Activated CD8-positive, alpha-beta memory T cell treated with anti-CD3 and anti-CD28 coated beads for 36 hours (primary cell): Measurements from ENCODE around the gene KDM5A. TPM values are rescaled to one million over a fixed set of nuclear protein-coding genes. Genes with fewer than 3 reads are reported as not detected.
"Not testable (repeated sequence)": the region's sequence is repeated elsewhere in the genome, so short reads cannot be mapped to it uniquely, and the experiment has no call there.

Source experiments
- CTCF ChIA-PET: fragments of 350-600 bp; sonication (Branson Sonifier 250); formaldehyde crosslinking; loops from one replicate; lab custom pipeline; 2021; ENCODE audit warnings: antibody characterized with exemption; lab: Charles Lee
- POLR2A ChIA-PET: fragments of 350-600 bp; sonication (Branson Sonifier 250); formaldehyde crosslinking; loops from one replicate; lab custom pipeline; 2021; ENCODE audit warnings: antibody characterized with exemption; lab: Charles Lee
- total RNA-seq, 2 experiments: library from RNA; stranded (reverse); gene quantifications; one replicate each; pipeline ENCODE4 v1.2.3, GENCODE V29; 2021

The KDM5A gene
- total RNA-seq, 2 experiments from 2014 or later, result 63.8 to 69.9 TPM

DNA sequence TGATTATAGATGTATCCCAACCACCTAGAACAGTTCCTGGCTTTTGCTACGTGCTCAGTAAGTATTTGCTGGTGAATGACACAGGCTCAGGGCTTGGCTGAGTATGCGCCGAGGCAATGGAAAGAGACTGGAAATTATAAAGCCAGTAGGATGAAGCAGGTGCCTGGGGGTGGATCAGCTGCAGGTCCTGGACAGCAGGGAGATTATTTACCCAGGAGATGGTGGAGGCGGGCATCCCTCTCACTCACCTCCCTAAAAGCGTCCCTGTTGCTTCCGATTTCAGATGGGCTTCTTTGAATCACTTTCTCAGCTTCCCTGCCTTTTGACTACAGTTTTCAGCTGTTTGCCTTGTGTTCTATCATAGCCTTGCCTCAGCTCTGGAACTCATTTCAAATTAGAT lies 132.9 kb downstream of the KDM5A start:
- ChIA-PET POLR2A (no interaction called here), CTCF (interaction anchor here (0.9 kb wide), 1 partner anchor 20 kb away, joined by 4 read pairs; no protein-coding TSS in a partner anchor)

DNA sequence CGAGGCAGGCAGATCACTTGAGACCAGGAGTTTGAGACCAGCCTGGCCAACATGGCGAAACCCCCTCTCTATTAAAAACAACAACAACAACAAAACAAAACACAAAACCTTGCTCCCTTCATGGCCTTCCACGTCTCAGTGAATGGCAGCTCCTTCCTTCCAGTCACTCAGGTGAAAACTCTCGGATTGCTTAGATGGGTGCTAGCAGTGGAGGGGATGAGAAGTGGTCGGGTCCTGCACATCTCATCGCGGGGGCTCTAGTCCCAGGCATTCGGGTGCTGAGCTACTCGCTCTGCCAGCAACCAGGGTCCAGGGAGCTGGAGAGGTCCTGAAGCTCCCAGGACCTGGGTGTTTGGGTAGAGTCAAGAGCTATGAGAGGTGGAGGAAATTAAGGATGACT lies 134.2 kb downstream of the KDM5A start:
- ChIA-PET CTCF (interaction anchor here (0.9 kb wide), 1 partner anchor 9 kb away, joined by 3 read pairs; no protein-coding TSS in a partner anchor), POLR2A (no interaction called here)

DNA sequence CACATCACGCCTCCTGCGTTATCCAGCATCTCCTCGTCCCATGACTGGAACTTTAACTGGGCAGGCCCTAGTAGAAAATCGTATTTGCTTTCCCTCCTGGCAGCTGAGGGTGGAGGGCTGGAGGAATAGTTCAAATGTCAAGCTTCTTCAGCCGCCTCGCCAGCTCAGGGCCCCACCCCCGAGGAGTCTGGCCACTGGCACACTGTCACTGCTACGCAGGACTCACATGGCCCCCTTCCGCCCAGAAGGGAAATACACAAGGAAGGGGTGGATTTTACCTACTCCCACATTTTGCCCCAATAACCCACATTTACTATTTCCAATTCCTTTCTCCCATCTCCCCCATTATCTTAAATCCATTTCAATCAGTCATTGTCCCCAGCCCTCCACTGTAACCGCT lies 135.1 kb downstream of the KDM5A start:
- ChIA-PET POLR2A (no interaction called here), CTCF (no interaction called here)

DNA sequence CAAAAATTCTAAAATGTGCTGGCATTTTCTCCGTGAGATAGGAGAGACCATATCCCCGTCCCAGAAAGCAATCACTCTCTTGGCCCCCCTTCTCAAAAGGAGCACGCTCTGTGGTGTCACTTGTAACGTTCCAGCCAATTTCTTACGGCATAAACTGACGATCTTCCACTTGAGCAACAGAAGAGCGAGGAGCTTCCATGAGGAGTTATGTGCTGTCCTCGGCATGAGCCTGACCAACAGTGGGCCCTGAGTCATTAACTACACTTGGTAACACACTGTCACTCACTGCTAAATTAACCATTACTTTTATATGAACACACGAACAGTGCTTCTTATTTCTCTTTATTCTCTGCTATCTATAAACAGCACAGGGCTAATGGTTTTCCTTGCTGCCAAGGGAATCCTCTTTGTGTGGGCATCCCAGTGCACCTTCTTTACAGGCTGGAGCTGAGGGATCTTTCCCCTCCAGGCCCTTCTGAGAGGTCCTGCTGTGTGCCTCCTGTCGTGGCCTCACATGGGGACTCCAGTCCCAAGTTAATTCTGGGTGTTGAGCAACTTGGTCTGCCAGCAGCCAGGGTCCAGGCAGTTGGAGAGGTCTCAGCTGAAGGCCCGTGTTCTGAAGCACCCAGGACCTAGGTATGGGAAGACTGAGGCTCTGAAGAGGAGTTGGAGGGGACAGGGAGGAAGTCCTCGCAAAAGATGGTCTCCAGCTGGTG lies 135.8 kb downstream of the KDM5A start:
- CTCF ChIA-PET, result no interaction called here
- POLR2A ChIA-PET, result no interaction called here

DNA sequence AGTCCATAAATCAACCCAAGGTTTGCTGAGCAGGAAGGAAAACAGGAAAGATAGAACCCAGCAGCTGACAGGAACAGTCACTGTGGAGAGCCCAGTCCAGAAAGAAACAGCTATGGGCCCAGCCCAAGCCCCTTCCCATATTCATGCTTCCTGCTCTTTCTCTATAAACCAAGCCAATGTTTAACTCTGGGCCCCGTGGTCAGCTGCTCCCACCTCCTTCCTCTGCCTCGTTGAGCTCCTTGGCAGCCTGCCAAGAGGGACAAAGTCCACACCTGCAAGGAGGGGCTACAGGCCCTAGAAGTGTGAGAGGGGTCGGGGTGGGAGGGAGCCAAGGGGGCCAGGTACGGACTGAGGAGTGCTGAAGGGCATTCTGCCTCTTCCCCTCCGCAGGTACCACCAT lies 136.5 kb downstream of the KDM5A start:
- ChIA-PET CTCF (no interaction called here), POLR2A (no interaction called here)

DNA sequence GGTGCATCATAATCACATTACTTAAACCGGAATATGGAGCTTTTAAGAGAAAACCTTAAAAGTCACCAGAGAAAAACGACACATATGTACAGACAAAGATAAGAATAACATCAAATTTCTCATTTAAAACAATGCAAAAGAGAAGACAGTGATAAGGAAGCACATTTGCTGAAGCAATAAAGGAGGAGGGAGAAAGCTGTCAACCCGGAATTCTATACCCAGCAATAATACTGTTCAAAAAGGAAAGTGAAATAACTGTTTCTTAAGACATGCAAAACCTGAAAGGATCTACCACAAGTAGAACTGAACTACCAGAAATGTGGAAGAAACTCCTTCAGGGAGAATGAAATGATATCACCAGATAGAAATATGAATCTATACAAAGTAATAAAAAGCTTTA lies 141.8 kb downstream of the KDM5A start:
- ChIA-PET CTCF (no interaction called here), POLR2A (interaction anchor here (0.6 kb wide), 1 partner anchor 147 kb away, joined by 3 read pairs; no protein-coding TSS in a partner anchor)

DNA sequence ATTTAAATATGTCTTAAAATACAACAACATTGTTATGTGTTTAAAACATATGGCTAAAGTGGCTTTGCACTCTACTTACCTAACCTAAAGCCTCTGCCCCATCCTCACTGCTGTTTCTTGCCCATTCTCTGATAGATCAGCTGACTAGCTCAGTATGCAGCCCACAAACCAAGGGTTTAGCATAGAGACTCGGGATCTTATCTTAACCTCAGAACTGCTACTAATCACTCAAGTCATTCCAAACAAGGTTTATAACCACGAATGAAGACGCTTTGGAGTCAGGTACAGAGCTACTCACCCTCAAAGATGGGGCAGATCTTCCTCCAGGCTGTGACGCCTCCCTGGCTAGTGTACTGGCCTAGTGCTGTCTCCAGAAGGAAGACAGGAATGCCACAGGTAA lies 145.7 kb downstream of the KDM5A start:
- ChIA-PET POLR2A (no interaction called here), CTCF (no interaction called here)

DNA sequence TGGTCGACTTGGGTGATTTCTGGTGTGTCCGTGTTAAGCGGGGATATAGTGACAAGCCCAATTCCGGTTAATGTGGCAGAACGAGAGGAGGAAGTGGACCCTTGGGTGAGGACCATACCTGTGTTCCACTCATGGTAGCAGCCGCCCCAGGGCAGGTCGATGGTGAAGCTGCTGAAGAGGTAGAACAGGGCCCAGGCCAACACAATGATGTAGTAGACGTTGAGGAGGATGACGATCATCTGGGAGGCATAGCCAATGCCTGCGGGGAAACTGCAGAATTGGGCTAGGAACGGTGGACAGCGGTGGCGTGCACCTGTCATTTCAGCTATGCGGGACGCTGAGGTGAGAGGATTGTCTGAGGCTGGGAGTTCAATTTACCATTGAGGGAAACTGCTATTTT lies 146.6 kb downstream of the KDM5A start:
- ChIA-PET CTCF (interaction anchor here (0.7 kb wide), 1 partner anchor 44 kb away, joined by 3 read pairs; no protein-coding TSS in a partner anchor), POLR2A (no interaction called here)

DNA sequence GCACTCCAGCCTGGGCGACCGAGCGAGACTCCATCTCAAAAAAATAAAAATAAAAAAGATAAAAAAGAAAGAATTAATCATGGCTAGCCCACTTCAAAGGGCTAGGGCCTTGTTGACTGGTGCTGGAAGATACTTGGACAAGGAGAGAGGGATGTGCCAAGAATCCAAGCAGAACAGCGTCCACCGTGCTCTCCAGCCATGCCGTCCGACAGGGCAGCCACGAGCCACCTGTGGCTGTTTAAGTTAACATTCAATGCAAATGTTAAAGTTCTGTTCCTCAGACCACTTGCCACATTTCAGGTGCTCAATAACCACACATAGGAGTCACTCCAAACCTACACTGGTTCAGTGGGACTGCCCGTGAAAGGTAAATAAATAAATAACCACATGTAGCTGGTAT lies 147.9 kb downstream of the KDM5A start:
- CTCF ChIA-PET, result no interaction called here
- POLR2A ChIA-PET, result no interaction called here

DNA sequence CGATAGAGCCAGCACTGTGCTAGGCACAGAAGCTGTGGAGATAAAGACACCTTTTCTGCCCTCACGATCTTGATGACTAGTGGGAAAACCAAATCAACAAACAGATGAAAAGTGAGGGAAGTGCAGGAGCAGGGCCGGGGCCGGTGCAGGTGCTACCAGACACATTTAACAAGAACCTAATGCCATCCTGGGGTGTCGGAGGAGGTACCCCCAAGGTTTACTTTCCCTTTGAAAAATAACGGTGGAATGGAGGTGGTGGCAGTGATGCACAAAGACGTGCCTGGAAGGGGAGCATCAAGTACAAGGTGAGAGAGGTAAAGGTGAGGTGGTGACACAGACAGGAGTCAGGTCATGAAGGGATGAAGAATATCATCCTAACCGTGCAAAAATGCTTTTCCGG lies 148.6 kb downstream of the KDM5A start:
- ChIA-PET POLR2A (no interaction called here), CTCF (no interaction called here)

DNA sequence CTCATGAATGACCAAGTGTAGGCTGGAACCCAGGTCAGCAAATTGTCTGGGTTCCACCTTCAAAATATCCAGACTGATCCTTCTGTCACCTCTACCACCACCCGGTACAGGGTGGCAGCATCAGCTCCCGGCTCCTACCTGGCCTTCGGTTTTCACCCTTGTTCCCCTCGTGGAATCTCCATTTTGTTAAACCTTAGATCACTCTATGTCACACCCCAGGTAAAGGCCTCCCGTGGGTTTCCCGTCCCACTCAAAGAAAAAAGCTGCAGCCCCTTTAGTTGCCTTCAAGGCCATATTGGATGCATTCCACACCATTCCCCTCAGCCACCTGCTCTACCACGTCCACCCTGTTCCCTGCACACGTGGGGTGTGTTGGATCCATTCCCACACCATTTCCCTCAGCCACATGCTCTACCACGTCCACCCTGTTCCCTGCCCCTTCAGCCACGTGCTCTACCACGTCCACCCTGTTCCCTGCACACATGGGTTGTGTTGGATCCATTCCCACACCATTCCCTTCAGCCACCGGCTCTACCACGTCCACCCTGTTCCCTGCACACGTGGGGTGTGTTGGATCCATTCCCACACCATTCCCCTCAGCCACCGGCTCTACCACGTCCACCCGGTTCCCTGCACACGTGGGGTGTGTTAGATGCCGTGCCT lies 150.3 kb downstream of the KDM5A start:
- ChIA-PET CTCF (no interaction called here), POLR2A (no interaction called here)

DNA sequence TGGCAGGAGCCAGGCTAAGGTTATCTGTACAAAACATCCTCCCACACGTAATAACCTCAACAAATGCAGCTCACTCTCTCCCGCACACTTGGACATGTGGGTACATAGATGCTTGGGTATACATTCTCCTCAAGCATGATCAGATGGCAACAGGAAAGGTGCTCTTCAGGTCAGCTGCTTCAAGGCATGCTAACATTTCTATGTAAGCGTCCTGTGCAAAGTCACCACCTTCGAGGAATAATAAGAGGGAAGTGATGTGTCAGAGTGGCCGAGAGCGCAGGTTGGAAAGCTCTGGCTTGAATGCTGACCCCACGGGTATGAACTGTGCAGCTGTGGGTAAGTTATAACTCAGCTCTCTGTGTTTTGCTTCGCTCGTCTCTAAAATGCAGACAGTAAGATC lies 151.0 kb downstream of the KDM5A start:
- ChIA-PET POLR2A (no interaction called here), CTCF (no interaction called here)

DNA sequence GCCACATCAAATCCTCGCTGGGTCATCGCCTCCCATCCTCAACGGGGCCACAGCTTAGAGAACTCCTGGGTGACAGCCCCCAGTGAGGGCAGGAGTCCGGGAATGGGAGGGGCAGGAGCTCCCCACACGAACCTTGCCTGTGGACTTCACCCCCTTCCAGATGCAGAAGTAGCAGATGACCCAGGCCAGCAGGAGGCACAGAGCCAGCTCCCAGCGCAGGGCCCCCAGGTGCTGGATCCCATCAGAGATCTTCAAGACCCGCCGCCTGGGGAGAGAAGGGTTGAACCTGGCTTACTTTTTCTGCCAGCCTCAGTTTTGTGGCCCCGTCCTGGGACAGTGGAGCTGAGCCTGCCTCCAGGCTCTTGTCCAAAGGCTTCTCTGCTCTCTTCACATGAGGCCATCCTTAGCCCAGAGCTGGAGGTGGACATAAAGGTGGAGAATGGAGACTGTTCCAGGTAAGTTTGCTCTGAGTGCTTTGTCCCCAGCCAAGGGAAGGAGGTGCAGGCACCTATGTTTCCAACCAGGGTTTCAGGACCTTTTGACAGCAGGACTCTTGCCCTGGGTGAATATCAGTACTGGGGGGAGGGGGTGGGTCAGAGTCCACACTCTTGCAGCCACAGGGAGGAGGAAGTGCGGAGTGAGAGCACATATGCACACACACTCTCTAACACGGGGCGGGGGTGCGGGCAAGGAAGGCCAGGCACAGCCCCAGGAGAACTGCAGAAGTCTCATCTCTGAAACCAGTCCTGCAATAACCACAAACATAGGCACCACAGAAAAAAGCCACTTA lies 151.9 kb downstream of the KDM5A start:
- POLR2A ChIA-PET, result no interaction called here

DNA sequence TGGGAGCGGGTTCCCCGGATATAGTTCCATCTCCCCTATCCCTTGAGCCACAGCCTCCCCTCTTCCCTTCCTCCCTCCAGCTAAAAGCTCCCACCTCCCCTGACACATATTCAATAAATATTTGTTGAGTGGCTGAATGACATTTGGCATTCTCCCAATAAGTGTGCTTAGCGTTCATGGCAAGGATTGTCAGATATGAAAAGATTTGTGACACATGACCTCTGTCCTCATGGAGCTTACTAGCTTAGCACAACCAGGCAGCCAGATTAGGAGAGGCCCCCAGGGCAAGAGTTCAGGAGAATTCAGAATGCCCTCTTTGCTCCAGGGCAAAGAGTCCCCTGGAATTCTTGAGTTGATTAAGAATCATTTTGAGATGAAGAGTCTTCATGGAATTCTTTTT lies 152.7 kb downstream of the KDM5A start:
- POLR2A ChIA-PET, result no interaction called here

More for the DNA sequence above, 151.9 kb downstream of the KDM5A start:
- CTCF ChIA-PET, result no interaction called here

DNA sequence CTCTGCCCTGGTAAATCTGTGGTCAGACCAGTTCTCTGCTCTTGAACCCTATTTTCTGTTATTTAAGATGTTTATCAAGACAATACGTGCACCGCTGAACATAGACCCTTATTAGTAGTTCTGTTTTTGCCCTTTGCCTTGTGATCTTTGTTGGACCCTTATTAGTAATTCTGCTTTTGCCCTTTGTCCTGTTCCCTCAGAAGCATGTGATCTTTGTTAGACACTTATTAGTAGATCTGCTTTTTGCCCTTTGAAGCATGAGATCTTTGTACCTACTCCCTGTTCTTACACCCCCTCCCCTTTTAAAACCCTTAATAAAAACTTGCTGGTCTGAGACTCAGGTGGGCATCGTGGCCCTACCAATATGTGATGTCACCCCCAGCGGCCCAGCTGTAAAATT lies 153.2 kb downstream of the KDM5A start:
- CTCF ChIA-PET, POLR2A ChIA-PET: not testable (repeated sequence)

More for the DNA sequence above, 152.7 kb downstream of the KDM5A start:
- CTCF ChIA-PET, result no interaction called here

DNA sequence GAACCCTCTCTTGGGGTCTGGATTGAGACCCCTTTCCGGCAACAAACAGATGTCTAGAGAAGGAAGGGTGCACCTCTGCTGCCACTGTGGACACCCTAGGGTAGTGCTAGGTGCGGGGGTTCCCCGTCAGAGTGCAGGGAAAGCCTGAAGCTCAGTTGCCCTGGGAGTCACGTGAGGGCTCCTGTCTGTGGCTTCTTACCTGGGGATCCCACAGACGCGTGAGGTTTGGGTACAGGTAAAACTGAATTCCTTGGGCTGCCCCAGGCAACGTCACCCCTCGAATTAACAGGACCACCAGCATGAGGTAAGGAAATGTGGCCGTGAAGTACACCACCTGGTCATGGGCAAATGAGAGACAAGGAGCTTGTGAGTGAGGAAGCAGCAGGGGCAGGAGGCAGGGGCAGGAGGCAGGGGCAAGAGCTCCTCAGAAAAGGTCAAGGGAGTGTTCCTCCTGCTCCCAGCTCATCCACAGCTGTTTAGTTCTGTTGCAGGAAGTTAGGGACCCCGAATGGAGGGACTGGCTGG lies 154.2 kb downstream of the KDM5A start:
- ChIA-PET POLR2A (no interaction called here), CTCF (interaction anchor here (3.4 kb wide), 1 partner anchor 15 kb away, joined by 9 read pairs; no protein-coding TSS in a partner anchor)

DNA sequence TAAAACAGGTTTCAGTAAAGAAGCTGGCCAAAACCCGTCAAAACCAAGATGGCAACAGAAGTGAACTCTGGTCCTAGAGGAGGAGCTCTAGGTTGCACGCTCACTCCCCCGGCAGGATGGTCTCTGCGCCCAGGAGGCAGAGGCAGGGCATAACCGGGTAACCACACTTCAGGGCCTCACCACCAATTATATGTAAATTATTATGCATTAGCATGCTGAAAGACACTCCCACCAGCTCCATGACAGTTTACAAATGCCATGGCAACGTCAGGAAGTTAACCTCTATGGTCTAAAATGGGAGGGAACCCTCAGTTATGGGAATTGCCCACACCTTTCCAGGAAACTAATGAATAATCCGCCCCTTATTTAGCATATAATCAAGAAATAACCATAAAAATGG lies 155.1 kb downstream of the KDM5A start:
- ChIA-PET CTCF (interaction anchor here (1.7 to 3.4 kb wide), 2 partner anchors 11 to 14 kb away, joined by 8 to 9 read pairs; no protein-coding TSS in a partner anchor), POLR2A (no interaction called here)

DNA sequence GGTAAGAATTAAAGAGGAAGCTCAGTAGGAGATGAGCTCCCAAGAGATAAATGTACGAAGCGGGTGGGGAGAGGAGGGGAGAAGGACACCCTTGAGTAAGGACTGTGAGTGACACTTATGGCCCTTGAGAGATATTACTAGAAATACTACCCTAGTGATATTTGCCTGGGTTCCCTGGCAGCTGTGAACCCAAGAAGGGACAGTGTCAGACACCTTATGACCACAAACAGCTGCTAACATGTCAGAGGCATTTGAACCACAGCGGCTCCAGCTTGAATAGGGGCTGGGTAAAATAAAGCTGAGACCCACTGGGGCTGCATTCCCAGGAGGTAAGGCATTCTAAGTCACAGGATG lies 155.5 kb downstream of the KDM5A start:
- CTCF ChIA-PET, result interaction anchor here (1.7 to 3.4 kb wide), 2 partner anchors 10 to 14 kb away, joined by 8 to 9 read pairs; no protein-coding TSS in a partner anchor
- POLR2A ChIA-PET, result no interaction called here

DNA sequence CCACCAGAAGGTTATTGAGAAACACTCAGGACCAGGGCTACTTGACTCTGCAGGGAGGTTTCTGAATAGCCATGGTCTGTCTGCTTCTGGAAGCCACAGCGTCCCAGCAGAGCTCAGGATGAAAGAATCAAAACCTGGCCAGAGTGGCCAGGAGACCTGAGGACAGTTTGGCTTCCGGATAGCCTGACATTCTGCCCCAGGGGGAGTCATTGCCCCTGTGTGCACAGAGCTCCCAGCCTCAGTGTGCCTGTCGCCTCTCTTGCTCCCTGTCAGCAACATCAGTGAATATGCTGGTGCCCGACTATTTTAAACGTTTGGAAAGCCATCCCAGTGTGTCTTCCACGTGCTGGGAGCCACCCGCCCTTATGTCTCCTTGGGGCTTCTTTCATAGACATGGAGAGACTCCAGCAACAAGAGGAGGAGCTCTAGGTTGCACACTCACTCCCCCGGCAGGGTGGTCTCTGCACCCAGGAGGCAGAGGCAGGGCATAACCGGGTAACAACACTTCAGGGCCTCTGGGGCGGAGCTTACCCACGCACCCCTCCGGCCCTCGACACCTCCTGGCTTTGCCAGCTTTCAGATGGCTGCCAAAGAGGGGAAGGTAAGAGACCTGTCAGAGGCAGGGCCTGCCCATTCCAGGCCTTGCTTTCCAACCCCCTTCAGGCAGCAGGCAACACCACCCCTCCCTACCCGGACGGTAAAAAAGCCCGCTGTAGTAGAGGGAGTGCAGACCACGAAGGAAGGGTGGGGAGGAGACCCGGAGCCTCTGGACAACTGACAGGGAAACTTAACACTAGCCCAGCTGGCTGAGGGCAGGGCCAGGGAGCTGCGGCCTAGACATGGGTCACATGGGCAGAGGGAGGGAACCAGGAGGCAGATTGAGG lies 156.1 kb downstream of the KDM5A start:
- CTCF ChIA-PET, result interaction anchor here (1.7 to 3.4 kb wide), 2 partner anchors 10 to 13 kb away, joined by 8 to 9 read pairs; no protein-coding TSS in a partner anchor
- POLR2A ChIA-PET, result no interaction called here
